H1 (cell line): ENCODE data around the gene KCNMB4. TPM values are rescaled to one million over a fixed set of nuclear protein-coding genes. Genes with fewer than 3 reads are reported as not detected.

Experiments used
- CTCF ChIA-PET: fragments of 300-600 bp; sonication (Branson Sonifier 250); formaldehyde crosslinking; loops from one replicate; lab custom pipeline; 2021; ENCODE audit not compliant: partially characterized antibody; lab: Charles Lee
- POLR2A ChIA-PET: fragments of 300-600 bp; sonication (Branson Sonifier 250); formaldehyde crosslinking; loops from one replicate; lab custom pipeline; 2021; ENCODE audit warnings: inconsistent platforms; ENCODE audit not compliant: partially characterized antibody; lab: Charles Lee
- DNase-seq, 2 experiments: peaks; one replicate each; pipeline versions ENCODE4 v3.0.0 to v3.0.0-alpha.2; 2010 to 2022; ENCODE audit warnings: low spot score in 2 of 2, low read depth in 1 of 2, mixed read lengths in 1 of 2
- FAIRE-seq: peaks from 2 replicates; lab custom pipeline; 2011; peaks lifted over from hg19 to GRCh38; lab: Jason Lieb, UNC
- H2AFZ ChIP-seq: 2 replicates; pipeline ENCODE4 v1.8.1; 2012; ENCODE audit warnings: low read length, inconsistent platforms
- H2AK5ac ChIP-seq: 2 replicates; pipeline ENCODE4 v1.6.1; 2013; ENCODE audit warnings: low read depth, low read length
- H2BK120ac ChIP-seq: replicated peaks from 2 replicates; pipeline ENCODE3; 2013; ENCODE audit warnings: low read depth, low read length, inconsistent platforms
- H2BK12ac ChIP-seq: 2 replicates; pipeline ENCODE4 v1.6.1; 2013; ENCODE audit warnings: low read depth, low read length
- H2BK15ac ChIP-seq: 2 replicates; pipeline ENCODE4 v1.6.1; 2013; ENCODE audit warnings: low read length
- H2BK20ac ChIP-seq: 2 replicates; pipeline ENCODE4 v1.6.1; 2013; ENCODE audit warnings: low read length
- H2BK5ac ChIP-seq: 2 replicates; pipeline ENCODE4 v1.6.1; 2013; ENCODE audit warnings: low read depth, low read length
- H3K14ac ChIP-seq: 2 replicates; pipeline ENCODE4 v1.6.1; 2013; ENCODE audit warnings: inconsistent platforms; ENCODE audit not compliant: insufficient read length
- H3K18ac ChIP-seq: 2 replicates; pipeline ENCODE4 v1.6.1; 2013; ENCODE audit warnings: low read length; ENCODE audit errors: extremely low read depth
- H3K23ac ChIP-seq: 2 replicates; pipeline ENCODE4 v1.6.1; 2013; ENCODE audit warnings: inconsistent platforms; ENCODE audit not compliant: insufficient read length
- H3K23me2 ChIP-seq: 2 replicates; pipeline ENCODE4 v1.6.1; 2013; ENCODE audit warnings: low read depth, low read length
- H3K27ac ChIP-seq: 2 replicates; pipeline ENCODE4 v1.6.1; 2011; ENCODE audit warnings: low read depth, low read length, inconsistent platforms
- H3K27me3 ChIP-seq, 4 experiments: replicated peaks in 1 of 4; 1 replicate in 1 of 4; 2 replicates in 3 of 4; pipeline versions ENCODE4 v1.6.1 to v1.8.1; 2011 to 2013; ENCODE audit warnings: low read length in 3 of 4, mild to moderate bottlenecking in 3 of 4, inconsistent platforms in 2 of 4, mixed read lengths in 2 of 4, moderate library complexity in 1 of 4; ENCODE audit not compliant: control insufficient read depth in 3 of 4, insufficient read depth in 3 of 4; ENCODE audit errors: extremely low read depth in 1 of 4
- H3K36me3 ChIP-seq, 4 experiments: 2 replicates each; pipeline versions ENCODE4 v1.6.1 to v1.8.1; 2011 to 2013; ENCODE audit warnings: mild to moderate bottlenecking in 4 of 4, low read length in 3 of 4, moderate library complexity in 2 of 4, control low read depth in 1 of 4, inconsistent platforms in 1 of 4; ENCODE audit not compliant: insufficient read depth in 4 of 4, control insufficient read depth in 2 of 4
- H3K4ac ChIP-seq: replicated peaks from 2 replicates; pipeline ENCODE3; 2013; ENCODE audit warnings: low read length, low read depth, mixed read lengths, inconsistent platforms; ENCODE audit not compliant: insufficient read length
- H3K4me1 ChIP-seq, 4 experiments: replicated peaks in 1 of 4; 1 replicate in 1 of 4; 2 replicates in 3 of 4; pipeline versions ENCODE4 v1.6.1 to v1.8.1; 2011 to 2013; ENCODE audit warnings: low read length in 3 of 4, inconsistent platforms in 2 of 4, mixed read lengths in 1 of 4; ENCODE audit not compliant: insufficient read depth in 4 of 4, control insufficient read depth in 3 of 4
- H3K4me2 ChIP-seq, 2 experiments: 2 replicates each; pipeline versions ENCODE4 v1.6.1 to v1.8.1; 2011 to 2013; ENCODE audit warnings: low read depth in 2 of 2, low read length in 2 of 2, control low read depth in 1 of 2, inconsistent platforms in 1 of 2, mild to moderate bottlenecking in 1 of 2; ENCODE audit not compliant: insufficient read depth in 1 of 2
- H3K4me3 ChIP-seq, 4 experiments: fragments of 200-600, 300-600 bp in 1 of 4; sonication (generic), shearing (Covaris generic), sonication (Bioruptor Twin) in 1 of 4; 2 replicates each; pipeline versions ENCODE4 v1.5.1 to v1.8.1; 2011 to 2016; ENCODE audit warnings: low read length in 4 of 4, low read depth in 3 of 4, control low read depth in 2 of 4, inconsistent platforms in 2 of 4, mild to moderate bottlenecking in 2 of 4, mixed read lengths in 1 of 4, moderate library complexity in 1 of 4; ENCODE audit not compliant: insufficient read depth in 2 of 4; ENCODE audit errors: extremely low read depth in 1 of 4
- H3K56ac ChIP-seq: replicated peaks from 2 replicates; pipeline ENCODE3; 2013; ENCODE audit warnings: low read depth, mild to moderate bottlenecking, mixed read lengths, low read length, inconsistent platforms; ENCODE audit not compliant: insufficient read length
- H3K79me1 ChIP-seq: 2 replicates; pipeline ENCODE4 v1.6.1; 2013; ENCODE audit warnings: low read depth, low read length, control low read depth
- H3K79me2 ChIP-seq, 2 experiments: 2 replicates each; pipeline versions ENCODE4 v1.6.1 to v1.8.1; 2012 to 2013; ENCODE audit warnings: low read length in 2 of 2, mild to moderate bottlenecking in 2 of 2, inconsistent platforms in 1 of 2; ENCODE audit not compliant: insufficient read depth in 2 of 2, control insufficient read depth in 1 of 2
- H3K9ac ChIP-seq, 4 experiments: replicated peaks in 1 of 4; 1 replicate in 1 of 4; 2 replicates in 3 of 4; pipeline versions ENCODE4 v1.6.1 to v1.8.1; 2011 to 2013; ENCODE audit warnings: low read depth in 3 of 4, low read length in 3 of 4, control low read depth in 2 of 4, mild to moderate bottlenecking in 2 of 4, moderate library complexity in 2 of 4, inconsistent platforms in 1 of 4; ENCODE audit errors: extremely low read depth in 1 of 4
- H3K9me3 ChIP-seq, 2 experiments: 2 replicates each; pipeline versions ENCODE4 v1.6.1 to v1.8.1; 2012 to 2013; ENCODE audit warnings: mild to moderate bottlenecking in 2 of 2, moderate library complexity in 2 of 2, control low read depth in 1 of 2, inconsistent platforms in 1 of 2, low read depth in 1 of 2, low read length in 1 of 2, mixed read lengths in 1 of 2; ENCODE audit not compliant: insufficient read depth in 2 of 2
- H4K20me1 ChIP-seq, 2 experiments: replicated peaks in 1 of 2; 2 replicates each; pipeline versions ENCODE3 to v1.8.1; 2011 to 2013; ENCODE audit warnings: inconsistent platforms in 2 of 2, low read length in 2 of 2, mild to moderate bottlenecking in 1 of 2; ENCODE audit not compliant: insufficient read depth in 2 of 2, control insufficient read depth in 1 of 2
- H4K5ac ChIP-seq: 2 replicates; pipeline ENCODE4 v1.6.1; 2013; ENCODE audit warnings: low read length, low read depth, mixed read lengths, inconsistent platforms; ENCODE audit not compliant: insufficient read length
- H4K8ac ChIP-seq: 2 replicates; pipeline ENCODE4 v1.8.0; 2013; ENCODE audit warnings: mild to moderate bottlenecking, moderate library complexity, low read length, inconsistent platforms; ENCODE audit not compliant: insufficient read depth; ENCODE audit errors: extremely low read depth
- H4K91ac ChIP-seq: replicated peaks from 2 replicates; pipeline ENCODE3; 2013; ENCODE audit warnings: low read length, mixed read lengths, inconsistent platforms; ENCODE audit not compliant: insufficient read length
- EZH2 ChIP-seq: fragments of 200-600 bp; sonication (generic); IDR thresholded peaks from 2 replicates; pipeline ENCODE4 v1.7.1; 2012; ENCODE audit warnings: low read depth, mild to moderate bottlenecking, moderate library complexity, low read length, inconsistent platforms; ENCODE audit not compliant: severe bottlenecking
- WGBS, 2 experiments: shearing (Covaris generic) in 1 of 2; methylation state at CpG; one replicate each; pipeline versions ENCODE4 v1.1.6 to v1.1.7; 2013 to 2015; ENCODE audit warnings: low lambda C conversion rate in 2 of 2, mixed read lengths in 2 of 2, inconsistent platforms in 1 of 2, low coverage in 1 of 2, missing lambda C conversion rate in 1 of 2; ENCODE audit not compliant: insufficient replicate concordance in 2 of 2, insufficient coverage in 1 of 2, insufficient read length in 1 of 2; ENCODE audit errors: extremely low coverage in 1 of 2, missing lambda C conversion rate in 1 of 2; 5-methylcytosine and 5-hydroxymethylcytosine counted together
- polyA plus RNA-seq, 7 experiments: library from polyadenylated mRNA; depleted of rRNA in 3 of 7; stranded (reverse) in 5 of 7; unstranded in 2 of 7; fragments of >200 nt in 5 of 7; fragments of 200-250 nt in 2 of 7; gene quantifications; 1 replicate in 5 of 7; 2 replicates in 1 of 7; 4 replicates in 1 of 7; pipeline versions ENCODE4 v1.2.1 to v1.2.3, GENCODE V29; 2011 to 2013; ENCODE audit warnings: missing spikeins in 2 of 7, mixed read lengths in 2 of 7
- total RNA-seq: library from RNA; stranded (reverse); fragmentation: NEBNext Ultra II Directional; extraction: Animal tissue kit (Norgen Biotek cat#: 25700); gene quantifications from 2 replicates; pipeline ENCODE4 v1.2.1, GENCODE V29; 2021

Gene KCNMB4
- total and polyA plus RNA-seq, 2 of the 8 experiments (the other 6 are each of a cell fraction or from before 2014, with no cell fraction given) = 10.9 to 16.0 TPM

DNA sequence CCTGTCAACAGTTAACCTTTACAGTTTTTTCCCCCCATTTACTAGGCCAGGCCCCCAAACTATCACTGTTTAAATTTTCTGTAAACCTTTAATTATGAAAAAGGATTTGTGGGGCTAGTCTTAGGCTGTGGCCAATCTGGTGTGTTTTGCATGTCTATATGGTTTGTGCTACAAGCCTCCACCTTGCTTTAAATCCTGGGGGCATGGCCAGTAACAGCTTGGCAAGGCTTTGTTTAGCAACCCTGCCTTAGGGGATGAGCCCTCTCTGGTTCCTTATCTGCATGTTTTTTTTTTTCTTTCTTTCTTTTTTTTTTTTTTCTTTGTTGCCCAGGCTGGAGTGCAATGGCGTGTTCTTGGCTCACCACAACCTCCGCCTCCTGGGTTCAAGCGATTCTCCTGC is 102.7 kb downstream of the KCNMB4 start:
- FAIRE-seq = no peak

More for the DNA sequence above, 102.7 kb downstream of the KCNMB4 start:
- WGBS, 2 experiments = no CpG with 5 or more reads among the region's 3 CpGs
- Histone ChIP-seq H3K79me1 (no peaks in the 10 kb centered on the region), H2BK5ac (no peak overlapping the region), H3K27ac (no peak overlapping the region), H3K23me2 (no peaks in the 10 kb centered on the region), H4K5ac (no peak overlapping the region), H3K4me1 (no peaks in the 10 kb centered on the region), H3K14ac (no peak overlapping the region), H2BK20ac (no peak overlapping the region), H3K23ac (no peak overlapping the region), H3K18ac (no peak overlapping the region), H3K4ac (no peak overlapping the region), H3K36me3 (no peaks in the 10 kb centered on the region), H3K27me3 (no peaks in the 10 kb centered on the region), H4K20me1 (no peaks in the 10 kb centered on the region), H3K56ac (no peak overlapping the region), H3K9me3 (peaks cover 8 to 10% of the 10 kb centered on the region in 2 experiments), H2AK5ac (no peak overlapping the region), H2BK12ac (no peak overlapping the region), H4K91ac (no peak overlapping the region), H3K79me2 (no peaks in the 10 kb centered on the region), H3K9ac (no peak overlapping the region), H2BK15ac (no peak overlapping the region), H3K4me2 (no peak overlapping the region), H2AFZ (no peak overlapping the region), H2BK120ac (no peak overlapping the region), H4K8ac (no peak overlapping the region), H3K4me3 (no peak overlapping the region)
- CTCF ChIA-PET = interaction anchor here (0.6 to 1.5 kb wide), 2 partner anchors 356 to 568 kb away, joined by 4 read pairs; no protein-coding TSS in a partner anchor
- POLR2A ChIA-PET = interaction anchor here (0.7 kb wide), 1 partner anchor 10 kb away, joined by 3 read pairs; no protein-coding TSS in a partner anchor
- DNase-seq = no peak
- no peak for TF ChIP-seq EZH2
